RWPE2 (cell line): ENCODE measurements around the gene WDR49.

ENCODE experiments used
- ATAC-seq: fragments of 200-7000 bp; cut with Tn5 transposase; 3 replicates; pipeline ENCODE4 v1.9.1; 2021; ENCODE audit warnings: low read depth
- DNase-seq: peaks from one replicate; pipeline ENCODE4 v3.0.0-alpha.2; 2020; ENCODE audit warnings: low spot score
- H3K27ac ChIP-seq: fragments of 450-650 bp; 2 replicates; pipeline ENCODE4 v1.5.1; 2017; ENCODE audit warnings: mild to moderate bottlenecking; ENCODE audit not compliant: poor library complexity, severe bottlenecking
- H3K27me3 ChIP-seq: fragments of 250-450 bp; sonication (Bioruptor Pico); 2 replicates; pipeline ENCODE4 v1.5.1; 2021; ENCODE audit warnings: mild to moderate bottlenecking, moderate library complexity; ENCODE audit not compliant: insufficient read depth, poor library complexity, severe bottlenecking
- H3K36me3 ChIP-seq: fragments of 250-450 bp; sonication (Bioruptor Pico); 2 replicates; pipeline ENCODE4 v1.5.1; 2020; ENCODE audit warnings: low read depth, mild to moderate bottlenecking, moderate library complexity
- H3K4me1 ChIP-seq: fragments of 250-450 bp; sonication (Bioruptor Pico); 2 replicates; pipeline ENCODE4 v1.5.1; 2021; ENCODE audit warnings: mild to moderate bottlenecking, moderate library complexity; ENCODE audit not compliant: insufficient read depth, poor library complexity, severe bottlenecking
- H3K4me3 ChIP-seq: fragments of 250-450 bp; sonication (Bioruptor Pico); 2 replicates; pipeline ENCODE4 v1.5.1; 2021; ENCODE audit warnings: mild to moderate bottlenecking, moderate library complexity; ENCODE audit not compliant: severe bottlenecking
- H3K9me3 ChIP-seq: fragments of 250-450 bp; sonication (Bioruptor Pico); 2 replicates; pipeline ENCODE4 v1.5.1; 2021; ENCODE audit warnings: mild to moderate bottlenecking, moderate library complexity; ENCODE audit not compliant: severe bottlenecking
- CTCF ChIP-seq: fragments of 450-650 bp; IDR thresholded peaks from one replicate; pipeline ENCODE4 v1.5.1; 2017; ENCODE audit warnings: mild to moderate bottlenecking, moderate library complexity; ENCODE audit not compliant: poor library complexity, severe bottlenecking

WDR49 gene

GRCh38 chr3:167450675-167451074 lies 203.1 kb downstream of the WDR49 start:
- DNase-seq = no peak
- TF ChIP-seq CTCF = no peak
- no peak overlapping the region for H3K27ac ChIP-seq
- no peaks in the 10 kb centered on the region for H3K36me3 ChIP-seq
- ATAC-seq = no peak
- H3K4me1 ChIP-seq = no peaks in the 10 kb centered on the region
- no peaks in the 10 kb centered on the region for H3K27me3 ChIP-seq
- H3K4me3 ChIP-seq = no peak overlapping the region
- no peaks in the 10 kb centered on the region for H3K9me3 ChIP-seq

GRCh38 chr3:167450195-167450594 lies 203.5 kb downstream of the WDR49 start:
- ATAC-seq (no peak), DNase-seq (no peak)
- H3K36me3 ChIP-seq = no peaks in the 10 kb centered on the region
- H3K9me3 ChIP-seq = no peaks in the 10 kb centered on the region
- H3K27me3 ChIP-seq = no peaks in the 10 kb centered on the region
- H3K4me3 ChIP-seq = no peak overlapping the region
- no peak overlapping the region for H3K27ac ChIP-seq
- no peaks in the 10 kb centered on the region for H3K4me1 ChIP-seq
- no peak for TF ChIP-seq CTCF

GRCh38 chr3:167445491-167445890 lies 208.3 kb downstream of the WDR49 start:
- Histone ChIP-seq H3K9me3 (no peaks in the 10 kb centered on the region), H3K36me3 (no peaks in the 10 kb centered on the region), H3K4me3 (no peak overlapping the region), H3K27ac (no peak overlapping the region), H3K27me3 (no peaks in the 10 kb centered on the region), H3K4me1 (no peaks in the 10 kb centered on the region)
- DNase-seq = no peak
- TF ChIP-seq CTCF = no peak
- no peak for ATAC-seq

- ATAC-seq (no peak), DNase-seq (no peak)
- no peaks in the 10 kb centered on the region for H3K9me3 ChIP-seq
- no peaks in the 10 kb centered on the region for H3K4me1 ChIP-seq
- H3K4me3 ChIP-seq = no peak overlapping the region
- no peak overlapping the region for H3K27ac ChIP-seq
- H3K36me3 ChIP-seq = no peaks in the 10 kb centered on the region
- no peak for TF ChIP-seq CTCF
- no peaks in the 10 kb centered on the region for H3K27me3 ChIP-seq
Observed at GRCh38 chr3:167441256-167441655, 212.5 kb downstream of the WDR49 start.

- Histone ChIP-seq H3K36me3 (no peaks in the 10 kb centered on the region), H3K4me3 (no peak overlapping the region), H3K4me1 (no peaks in the 10 kb centered on the region), H3K27ac (no peak overlapping the region), H3K27me3 (no peaks in the 10 kb centered on the region), H3K9me3 (no peaks in the 10 kb centered on the region)
- DNase-seq (no peak), ATAC-seq (no peak)
- no peak for TF ChIP-seq CTCF
Observed at GRCh38 chr3:167437428-167438139, 216.2 kb downstream of the WDR49 start.
